Measurements from ENCODE around the gene CLDND1.

- TF ChIP-seq, protein P1, sequence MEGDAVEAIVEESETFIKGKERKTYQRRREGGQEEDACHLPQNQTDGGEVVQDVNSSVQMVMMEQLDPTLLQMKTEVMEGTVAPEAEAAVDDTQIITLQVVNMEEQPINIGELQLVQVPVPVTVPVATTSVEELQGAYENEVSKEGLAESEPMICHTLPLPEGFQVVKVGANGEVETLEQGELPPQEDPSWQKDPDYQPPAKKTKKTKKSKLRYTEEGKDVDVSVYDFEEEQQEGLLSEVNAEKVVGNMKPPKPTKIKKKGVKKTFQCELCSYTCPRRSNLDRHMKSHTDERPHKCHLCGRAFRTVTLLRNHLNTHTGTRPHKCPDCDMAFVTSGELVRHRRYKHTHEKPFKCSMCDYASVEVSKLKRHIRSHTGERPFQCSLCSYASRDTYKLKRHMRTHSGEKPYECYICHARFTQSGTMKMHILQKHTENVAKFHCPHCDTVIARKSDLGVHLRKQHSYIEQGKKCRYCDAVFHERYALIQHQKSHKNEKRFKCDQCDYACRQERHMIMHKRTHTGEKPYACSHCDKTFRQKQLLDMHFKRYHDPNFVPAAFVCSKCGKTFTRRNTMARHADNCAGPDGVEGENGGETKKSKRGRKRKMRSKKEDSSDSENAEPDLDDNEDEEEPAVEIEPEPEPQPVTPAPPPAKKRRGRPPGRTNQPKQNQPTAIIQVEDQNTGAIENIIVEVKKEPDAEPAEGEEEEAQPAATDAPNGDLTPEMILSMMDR (IDR thresholded peaks at IDR 0.05) = no peak
- no peak for TF ChIP-seq POLR2A (IDR thresholded peaks at IDR 0.05)
Observed at GRCh38 chr3:98483626-98484025, 39.1 kb downstream of the CLDND1 start.

Measured in ovary (tissue), 3 donors.